WI38 (cell line): Measurements from ENCODE around the gene HMHB1.
"Not testable (repeated sequence)": the region's sequence is repeated elsewhere in the genome, so short reads cannot be mapped to it uniquely, and the experiment has no call there.

Experiments
- H3K4me3 ChIP-seq: 2 replicates; pipeline ENCODE4 v1.5.1; 2011; ENCODE audit warnings: low read depth, mild to moderate bottlenecking, control low read depth, low read length
- TF ChIP-seq, protein P1 (sequence below): IDR thresholded peaks from 2 replicates; pipeline ENCODE4 v1.5.1; 2012; ENCODE audit warnings: low read depth, mild to moderate bottlenecking, control low read depth, low read length

HMHB1 gene

DNA sequence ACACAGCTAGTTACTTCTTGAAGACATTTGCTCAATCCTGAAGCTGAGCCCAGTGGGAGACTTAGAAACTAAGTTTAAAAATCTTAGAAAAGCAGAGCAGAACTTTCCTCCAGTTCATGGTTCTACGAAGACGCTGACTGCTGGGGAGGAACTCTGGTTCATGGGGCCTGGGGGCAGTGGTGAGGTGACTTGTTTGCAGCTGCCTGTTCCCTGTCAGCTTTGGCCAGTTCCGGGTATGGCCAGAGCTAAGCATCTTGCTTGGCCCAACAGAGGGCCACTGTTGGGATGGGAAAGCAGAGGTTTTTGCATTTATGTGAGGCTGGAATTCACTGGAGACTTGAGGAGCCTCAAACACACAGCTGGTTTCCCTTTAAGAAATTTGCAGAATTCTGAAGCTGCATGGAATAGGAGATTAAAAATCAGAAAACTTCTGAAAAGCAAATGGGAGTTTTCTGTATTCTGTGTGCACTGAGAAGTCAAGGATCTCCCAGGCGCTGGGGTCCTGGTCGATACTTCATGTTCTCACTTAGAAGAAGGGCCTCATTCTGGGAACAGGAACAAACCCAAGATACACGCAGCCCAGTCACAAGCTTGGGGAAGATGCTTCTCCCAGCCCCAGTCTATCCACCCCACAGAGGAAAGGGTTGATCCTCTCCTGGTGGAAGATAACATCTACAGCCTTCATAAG lies 10.6 kb upstream of the HMHB1 start:
- no peak overlapping the region for H3K4me3 ChIP-seq
- TF ChIP-seq, protein P1, sequence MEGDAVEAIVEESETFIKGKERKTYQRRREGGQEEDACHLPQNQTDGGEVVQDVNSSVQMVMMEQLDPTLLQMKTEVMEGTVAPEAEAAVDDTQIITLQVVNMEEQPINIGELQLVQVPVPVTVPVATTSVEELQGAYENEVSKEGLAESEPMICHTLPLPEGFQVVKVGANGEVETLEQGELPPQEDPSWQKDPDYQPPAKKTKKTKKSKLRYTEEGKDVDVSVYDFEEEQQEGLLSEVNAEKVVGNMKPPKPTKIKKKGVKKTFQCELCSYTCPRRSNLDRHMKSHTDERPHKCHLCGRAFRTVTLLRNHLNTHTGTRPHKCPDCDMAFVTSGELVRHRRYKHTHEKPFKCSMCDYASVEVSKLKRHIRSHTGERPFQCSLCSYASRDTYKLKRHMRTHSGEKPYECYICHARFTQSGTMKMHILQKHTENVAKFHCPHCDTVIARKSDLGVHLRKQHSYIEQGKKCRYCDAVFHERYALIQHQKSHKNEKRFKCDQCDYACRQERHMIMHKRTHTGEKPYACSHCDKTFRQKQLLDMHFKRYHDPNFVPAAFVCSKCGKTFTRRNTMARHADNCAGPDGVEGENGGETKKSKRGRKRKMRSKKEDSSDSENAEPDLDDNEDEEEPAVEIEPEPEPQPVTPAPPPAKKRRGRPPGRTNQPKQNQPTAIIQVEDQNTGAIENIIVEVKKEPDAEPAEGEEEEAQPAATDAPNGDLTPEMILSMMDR: no peak

DNA sequence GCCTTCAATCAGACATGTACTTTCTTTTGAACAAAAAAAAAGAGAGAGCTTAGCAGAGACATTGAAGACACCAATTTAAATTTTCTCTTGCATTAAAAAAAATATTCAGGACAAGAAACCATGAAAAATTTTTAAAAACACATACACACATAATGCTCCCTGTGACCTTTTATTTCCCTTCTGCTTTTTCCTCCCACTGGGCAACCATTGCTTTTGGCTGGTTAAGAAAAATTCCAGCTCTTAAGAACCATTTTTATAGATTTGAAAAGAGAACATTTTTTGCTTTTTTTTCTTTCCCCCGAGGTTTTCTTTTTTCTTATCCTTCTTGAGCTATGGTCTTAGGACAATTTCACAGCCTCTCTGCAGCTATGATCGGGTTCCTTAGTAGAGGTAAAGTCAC lies 6.1 kb upstream of the HMHB1 start:
- no peak overlapping the region for H3K4me3 ChIP-seq
- TF ChIP-seq, protein P1: no peak

DNA sequence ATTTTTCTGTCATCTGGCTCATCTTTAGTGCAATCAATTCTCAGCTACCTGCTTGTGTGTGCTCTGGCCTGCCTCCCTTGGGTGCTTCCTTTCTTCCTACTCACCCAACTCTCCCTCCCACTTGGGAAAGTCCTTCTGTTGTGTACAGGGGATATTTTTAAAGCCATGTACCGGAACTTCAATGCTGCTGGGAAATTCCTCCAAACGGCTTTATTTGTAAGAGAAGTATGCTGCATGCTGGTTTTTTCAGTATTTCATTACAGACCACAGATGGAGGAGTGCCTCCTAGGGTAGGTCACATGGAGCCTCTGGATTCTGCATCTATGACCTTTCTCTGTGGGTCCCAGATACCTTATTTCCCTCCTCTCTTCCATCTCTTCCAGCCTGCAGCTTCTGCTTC lies 5.4 kb upstream of the HMHB1 start:
- H3K4me3 ChIP-seq: no peak overlapping the region
- TF ChIP-seq, protein P1: no peak

DNA sequence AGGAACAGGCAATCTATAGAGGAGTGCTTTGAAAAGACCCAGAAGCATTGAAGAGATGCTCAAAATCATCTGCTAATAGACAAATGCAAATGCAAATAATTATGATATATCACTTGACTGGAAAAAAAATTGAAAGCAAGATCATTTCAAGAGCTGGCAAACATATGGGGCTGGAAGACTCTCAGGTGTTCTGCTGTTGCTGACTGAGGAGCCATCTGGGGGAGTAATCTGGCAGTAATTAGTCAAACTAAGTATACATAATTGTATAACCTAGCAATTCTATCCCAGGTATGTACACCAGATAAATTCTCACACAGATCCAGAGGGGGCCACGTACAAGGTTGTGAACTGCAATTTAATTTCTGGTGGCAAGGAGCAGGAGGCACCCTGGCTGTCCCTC lies 4.6 kb upstream of the HMHB1 start:
- H3K4me3 ChIP-seq: no peak overlapping the region
- TF ChIP-seq, protein P1: no peak

DNA sequence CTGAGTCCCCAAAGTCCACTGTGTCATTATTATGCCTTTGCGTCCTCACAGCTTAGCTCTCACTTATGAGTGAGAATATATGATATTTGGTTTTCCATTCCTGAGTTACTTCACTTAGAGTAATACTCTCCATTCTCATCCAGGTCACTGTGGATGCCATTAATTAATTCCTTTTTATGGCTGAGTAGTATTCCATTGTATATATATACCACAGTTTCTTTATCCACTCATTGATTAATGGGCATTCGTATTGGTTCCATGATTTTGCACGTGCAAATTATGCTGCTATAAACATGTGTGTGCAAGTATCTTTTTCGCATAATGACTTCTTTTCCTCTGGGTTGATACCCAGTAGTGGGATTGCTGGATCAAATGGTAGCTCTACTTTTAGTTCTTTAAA lies 4.4 kb downstream of the HMHB1 start:
- not testable (repeated sequence) for H3K4me3 ChIP-seq

DNA sequence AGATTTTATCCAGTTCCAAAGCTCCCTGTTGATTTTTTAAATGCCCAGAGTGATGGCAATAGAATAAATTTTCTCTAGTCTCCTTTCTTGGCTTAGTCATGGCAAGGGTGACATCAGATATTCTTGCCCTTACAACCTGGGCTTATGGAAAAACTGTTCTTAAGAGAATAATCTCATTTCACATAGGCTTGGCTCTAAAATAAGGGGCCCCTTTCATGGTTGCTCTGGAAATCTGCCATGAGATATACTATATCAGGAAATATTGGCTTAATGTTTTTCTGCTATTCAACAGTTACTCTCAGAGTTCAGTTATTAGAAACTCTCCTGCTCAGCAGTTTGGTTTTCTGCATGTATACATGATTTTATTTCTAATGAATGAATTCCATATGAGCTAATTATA lies 7.8 kb downstream of the HMHB1 start:
- TF ChIP-seq, protein P1: no peak
- H3K4me3 ChIP-seq: no peak overlapping the region

DNA sequence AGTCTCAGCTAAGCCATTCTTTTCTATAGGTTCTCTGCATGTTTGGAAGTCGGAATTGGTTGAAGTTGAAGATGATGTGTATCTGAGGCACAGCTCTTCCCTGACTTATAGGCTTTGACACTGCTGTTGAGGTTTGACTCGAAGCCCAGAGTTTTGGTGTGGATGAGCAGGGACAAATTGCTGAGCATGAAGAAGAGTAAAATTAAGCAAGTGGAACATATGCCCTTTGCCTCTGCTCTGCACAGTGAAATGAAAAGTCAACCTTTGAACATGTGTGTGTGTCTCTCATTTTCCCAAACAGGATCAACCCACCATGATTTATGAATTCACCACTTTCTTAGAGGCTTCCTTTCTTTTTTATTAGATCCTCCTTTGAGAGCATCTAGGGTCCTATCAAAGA lies 8.5 kb downstream of the HMHB1 start:
- TF ChIP-seq, protein P1: no peak

More for the DNA sequence above, 8.5 kb downstream of the HMHB1 start:
- H3K4me3 ChIP-seq: no peak overlapping the region
